ENCODE measurements around the gene USP3.

The USP3 gene

GRCh38 chr15:63504247-63504978 lies at the start of gene USP3:
Gene USP3 (plus strand): TSS chr15:63504593. CDS start chr15:63504740, 147 bp downstream.
- peak; percentile 92 for DNase-seq (ENCODE audit: low read depth)

DNA sequence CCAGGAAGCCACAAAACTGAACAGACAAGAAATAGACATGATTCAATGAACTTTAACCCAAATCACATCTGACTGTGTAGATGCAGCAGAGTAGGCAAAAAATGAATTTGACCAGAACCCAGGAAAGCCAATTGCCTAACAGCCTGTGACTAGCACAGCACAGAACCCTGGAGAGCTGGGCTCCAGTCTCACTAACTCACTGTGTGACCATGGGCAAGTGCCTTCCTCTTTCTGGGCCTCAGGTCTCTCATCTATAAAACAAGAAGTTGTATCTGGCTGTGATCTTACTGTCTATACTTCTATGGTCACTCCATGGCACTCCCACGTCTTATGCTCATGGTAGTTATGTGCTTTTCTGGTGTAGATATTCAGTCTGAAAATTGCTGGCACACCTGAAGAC lies 48.1 kb upstream of the USP3 start:
- DNase-seq (ENCODE audit: low read depth): no peak

- DNase-seq (ENCODE audit: low read depth): peak; percentile 40
Measured at GRCh38 chr15:63457379-63457778, 47.0 kb upstream of the USP3 start.

DNA sequence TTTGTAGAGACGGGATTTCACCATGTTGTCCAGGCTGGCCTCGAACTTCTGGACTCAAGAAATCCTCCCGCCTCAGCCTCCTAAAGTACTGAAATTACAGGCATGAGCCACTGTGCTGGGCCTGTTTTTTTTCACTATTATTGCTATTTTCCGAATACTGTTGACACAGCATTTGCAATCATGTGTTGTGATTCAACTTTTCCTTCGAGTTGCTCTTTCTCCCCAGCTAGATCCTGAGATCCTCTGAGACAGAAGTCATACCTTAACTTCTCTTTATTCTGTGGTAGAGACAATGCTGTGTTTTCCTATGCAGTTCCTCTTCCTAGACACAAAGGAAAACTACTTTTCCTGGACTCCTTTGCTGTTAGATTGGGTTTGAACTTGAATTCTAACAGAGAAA lies 46.4 kb upstream of the USP3 start:
- no peak for DNase-seq (ENCODE audit: low read depth)

GRCh38 chr15:63458794-63459395 lies 45.5 kb upstream of the USP3 start:
- no peak for DNase-seq (ENCODE audit: low read depth)

GRCh38 chr15:63460210-63461155 lies 43.9 kb upstream of the USP3 start:
- DNase-seq (ENCODE audit: low read depth): no peak

DNA sequence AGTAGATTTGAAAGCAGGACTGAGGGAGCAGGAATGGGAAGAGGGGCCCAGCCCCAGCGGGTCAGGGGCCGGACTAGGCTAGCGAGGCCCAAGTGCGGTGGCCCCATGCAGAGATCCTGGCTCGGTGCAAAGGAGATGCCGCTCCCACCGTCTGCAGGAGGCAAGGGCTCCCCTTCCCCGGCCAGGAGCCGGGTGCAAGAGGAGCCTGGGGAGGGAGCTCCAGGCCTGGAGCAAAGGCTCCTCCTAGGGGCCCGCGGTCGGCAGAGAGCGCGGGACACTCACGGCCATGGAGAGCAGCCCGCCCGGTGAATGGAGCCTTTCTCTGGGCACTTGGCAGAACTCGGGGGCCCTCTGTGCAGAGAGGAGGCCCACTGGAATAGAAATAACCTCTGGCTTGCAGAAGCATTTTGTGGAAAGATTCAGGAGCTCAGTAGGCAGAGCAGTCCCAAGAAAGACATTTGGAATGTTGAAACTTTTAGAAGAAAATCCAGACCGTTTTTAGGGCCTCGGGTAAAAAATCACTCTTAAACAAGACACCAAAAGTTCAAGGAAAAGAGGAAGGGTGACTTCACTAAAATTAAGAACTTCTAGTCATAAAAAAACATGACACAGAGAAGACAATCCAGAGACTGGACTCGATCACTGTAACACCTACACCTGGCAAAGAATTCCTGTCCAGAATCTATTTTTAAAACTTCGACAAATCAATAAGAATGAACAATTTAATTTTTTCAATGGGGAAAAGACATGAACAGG lies 43.0 kb upstream of the USP3 start:
- no peak for DNase-seq (ENCODE audit: low read depth)

DNA sequence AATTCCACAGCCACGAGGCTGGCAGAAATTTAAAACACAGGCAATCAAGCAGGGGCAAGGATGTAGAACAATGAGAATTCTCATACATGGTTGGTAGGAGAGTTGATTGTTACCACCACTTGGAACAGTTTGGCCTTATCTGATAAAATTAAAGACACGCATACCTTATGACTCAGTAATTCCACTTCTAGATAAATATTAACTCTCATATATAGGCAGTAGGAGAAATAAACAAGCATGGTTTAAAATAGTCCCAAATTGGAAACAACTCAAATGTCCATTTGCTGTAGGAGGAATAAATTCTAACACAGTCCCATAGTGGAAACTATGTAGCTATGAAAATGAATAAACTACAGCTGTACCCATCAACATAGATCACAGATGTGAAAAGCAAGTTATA lies 42.3 kb upstream of the USP3 start:
- DNase-seq (ENCODE audit: low read depth): peak; percentile 87

DNA sequence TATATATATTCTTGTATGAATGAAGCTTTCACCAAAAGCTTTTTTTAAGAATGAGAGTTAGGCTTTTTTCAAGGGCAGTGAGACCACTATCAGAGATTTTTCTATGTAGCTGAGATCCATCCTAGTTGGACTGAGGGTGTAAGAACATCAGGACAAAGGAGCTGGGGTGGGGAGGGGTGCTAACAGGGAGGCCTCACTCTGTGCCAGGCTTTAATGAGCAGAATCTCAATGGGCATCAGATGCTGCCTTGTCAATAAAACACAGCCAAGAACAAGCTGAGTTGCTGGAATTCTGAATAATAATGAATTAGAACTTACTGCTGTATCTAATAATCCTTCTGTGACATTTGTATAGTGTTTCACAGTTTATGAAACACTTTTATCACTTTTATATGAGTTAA lies 41.4 kb upstream of the USP3 start:
- no peak for DNase-seq (ENCODE audit: low read depth)

DNA sequence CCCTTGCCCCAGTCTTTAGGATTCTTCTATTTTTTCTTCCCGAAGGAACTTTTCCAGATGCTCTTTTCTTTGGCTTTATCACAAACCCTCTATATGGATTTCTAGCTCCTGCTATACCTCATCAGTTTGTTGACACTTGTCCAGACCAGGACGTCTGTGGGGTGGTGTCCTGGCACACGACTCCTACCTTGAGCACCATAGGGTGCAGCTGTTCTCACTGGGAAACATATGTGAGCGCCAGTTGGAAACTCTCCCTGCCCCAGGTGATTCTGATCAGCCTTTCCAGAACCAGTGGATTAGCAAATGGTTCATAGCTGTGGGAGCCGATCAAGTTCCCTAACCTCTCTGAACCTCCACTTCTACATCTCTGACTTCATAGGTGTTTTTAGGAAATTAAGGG lies 40.6 kb upstream of the USP3 start:
- DNase-seq (ENCODE audit: low read depth): no peak

GRCh38 chr15:63465104-63465503 lies 39.3 kb upstream of the USP3 start:
- peak; percentile 83 for DNase-seq (ENCODE audit: low read depth)

DNA sequence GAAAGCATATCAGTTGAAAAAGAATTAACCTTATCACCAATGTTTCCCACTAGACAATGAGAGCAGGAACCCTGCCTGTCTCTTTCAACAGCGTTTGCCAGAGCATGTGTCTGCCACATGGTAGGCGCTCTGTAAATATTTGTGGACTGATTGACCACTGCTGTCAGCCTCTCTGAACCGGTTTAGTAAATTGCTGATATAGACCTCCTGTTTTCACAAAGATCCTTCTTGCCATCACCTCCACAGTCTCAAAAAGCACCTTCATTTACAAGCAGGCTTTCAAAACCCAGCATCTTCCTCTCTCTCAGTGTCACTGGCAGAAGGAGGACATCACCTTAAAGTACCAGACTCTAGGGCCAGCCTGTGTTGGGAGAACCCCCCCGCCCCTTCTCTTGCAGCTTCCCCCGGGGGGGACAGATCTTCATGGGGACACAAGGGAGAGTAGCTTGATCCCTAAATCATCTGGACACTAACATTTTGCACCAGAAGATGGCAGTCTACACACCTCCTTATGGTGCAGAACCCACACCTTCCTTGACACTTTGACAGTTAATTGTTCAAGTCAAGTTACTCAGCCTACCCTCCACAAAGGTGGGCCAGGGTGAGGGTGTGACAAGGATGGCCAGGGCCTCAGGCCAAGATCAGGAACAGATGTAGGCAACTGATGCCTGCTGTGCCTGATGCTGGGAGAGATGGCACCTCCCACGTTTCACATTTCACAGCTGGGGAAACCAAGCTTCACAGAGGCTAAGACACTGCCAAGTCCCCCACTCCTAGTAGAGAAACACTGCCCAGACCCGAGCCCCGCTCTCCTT lies 37.8 kb upstream of the USP3 start:
- peak; percentile 63 for DNase-seq (ENCODE audit: low read depth)

DNA sequence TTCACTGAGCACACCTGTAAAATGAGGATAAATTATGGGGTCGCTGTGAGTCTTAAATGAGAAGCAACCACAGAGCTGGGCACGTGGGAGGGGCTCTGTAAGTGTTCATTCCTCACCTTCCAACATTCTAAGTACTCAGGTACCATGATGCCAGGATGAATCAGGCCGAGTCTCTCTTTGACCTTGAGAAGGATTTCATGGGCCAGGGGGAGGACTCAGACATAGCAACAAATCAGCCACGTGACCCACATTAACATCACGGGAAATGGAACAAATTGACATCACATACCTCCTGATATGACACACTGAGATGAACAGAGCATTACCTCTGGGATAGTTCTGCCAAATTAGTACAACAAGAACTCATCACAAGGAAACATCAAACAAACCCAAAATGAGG lies 35.2 kb upstream of the USP3 start:
- no peak for DNase-seq (ENCODE audit: low read depth)

GRCh38 chr15:63469984-63470383 lies 34.4 kb upstream of the USP3 start:
- no peak for DNase-seq (ENCODE audit: low read depth)

DNA sequence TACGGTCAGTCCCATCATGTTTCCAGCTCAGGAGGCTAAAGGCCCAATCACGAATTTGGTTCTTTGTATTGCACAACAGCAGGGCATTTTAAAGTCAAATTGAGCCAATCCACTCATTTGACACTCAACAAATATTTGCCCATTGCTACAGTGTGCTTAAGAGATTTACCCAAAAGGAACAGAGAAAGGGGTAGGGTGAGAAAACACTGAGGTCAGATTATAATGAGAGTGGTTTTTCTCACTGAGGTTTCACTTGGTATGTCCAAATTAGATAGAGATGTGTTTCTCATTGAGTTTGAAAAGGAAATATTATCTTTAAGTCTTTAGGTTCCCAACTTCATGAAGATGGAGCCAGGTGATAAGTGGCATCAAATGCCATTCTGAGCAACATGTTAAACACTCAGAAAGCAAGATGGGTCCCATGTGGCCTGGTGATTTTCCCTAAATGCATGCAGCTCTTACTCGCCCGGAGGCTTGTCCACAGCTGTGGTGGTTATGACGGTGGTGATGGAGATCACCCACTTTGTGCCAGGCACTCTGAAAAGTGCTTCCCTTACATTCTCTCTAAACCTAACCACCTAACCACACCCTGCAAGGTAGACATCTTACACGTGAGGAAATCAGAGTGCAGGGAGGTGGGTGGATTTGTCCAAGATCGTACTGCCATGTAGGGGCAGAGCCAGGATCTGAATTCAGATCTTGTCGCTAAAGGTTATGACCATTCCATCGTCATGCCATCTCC lies 31.2 kb upstream of the USP3 start:
- no peak for DNase-seq (ENCODE audit: low read depth)

DNA sequence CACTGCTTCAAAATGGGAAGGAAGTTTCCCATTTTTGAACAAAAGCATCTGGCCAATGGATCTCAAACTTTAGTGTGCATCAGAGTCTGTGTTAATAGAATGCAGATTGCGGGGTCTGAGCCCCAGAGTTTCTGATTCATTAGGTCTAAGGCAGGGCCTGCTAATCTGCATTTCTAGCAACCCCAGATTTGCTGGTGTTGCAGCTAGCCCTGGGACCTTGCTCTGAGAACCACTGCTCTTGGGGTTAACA lies 30.7 kb upstream of the USP3 start:
- no peak for DNase-seq (ENCODE audit: low read depth)

DNA sequence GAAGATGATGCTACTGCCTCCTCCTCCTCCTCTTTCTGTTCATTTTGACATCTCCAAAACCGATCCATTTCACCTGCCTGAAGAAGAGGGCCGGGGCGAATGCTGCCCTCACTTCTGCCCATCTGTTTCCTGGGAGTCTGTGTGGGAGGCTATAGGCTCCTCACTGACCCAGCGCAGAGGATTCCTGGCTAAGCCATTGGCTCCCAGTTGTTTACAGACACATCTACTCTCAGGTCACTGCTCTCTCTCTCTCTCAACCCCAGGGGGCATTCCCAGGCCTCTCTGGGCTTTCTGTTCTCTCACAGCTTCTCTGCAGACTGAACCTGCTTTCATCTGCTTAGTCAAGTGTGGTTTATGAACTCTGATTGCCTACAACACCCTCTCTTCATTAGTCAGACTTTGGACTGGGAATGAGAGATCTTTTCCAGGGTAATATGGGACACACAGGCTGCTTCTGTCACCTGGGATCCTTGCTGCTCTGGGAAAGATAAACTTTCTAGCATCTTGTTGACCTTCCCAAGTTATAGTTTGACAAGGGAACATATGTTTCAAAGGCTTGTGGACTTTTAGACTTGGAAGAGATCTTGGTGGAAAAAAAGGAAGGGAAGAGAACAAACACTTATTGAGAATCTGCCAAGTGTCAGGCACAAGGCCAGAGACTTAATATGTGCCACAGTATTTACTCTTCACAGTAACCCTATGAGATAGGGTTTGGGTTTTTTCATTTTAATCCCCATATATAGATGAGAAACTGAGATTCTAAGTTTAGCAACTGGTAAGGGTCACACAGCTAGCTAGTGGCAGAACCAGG lies 30.2 kb upstream of the USP3 start:
- DNase-seq (ENCODE audit: low read depth): peak; percentile 84

DNA sequence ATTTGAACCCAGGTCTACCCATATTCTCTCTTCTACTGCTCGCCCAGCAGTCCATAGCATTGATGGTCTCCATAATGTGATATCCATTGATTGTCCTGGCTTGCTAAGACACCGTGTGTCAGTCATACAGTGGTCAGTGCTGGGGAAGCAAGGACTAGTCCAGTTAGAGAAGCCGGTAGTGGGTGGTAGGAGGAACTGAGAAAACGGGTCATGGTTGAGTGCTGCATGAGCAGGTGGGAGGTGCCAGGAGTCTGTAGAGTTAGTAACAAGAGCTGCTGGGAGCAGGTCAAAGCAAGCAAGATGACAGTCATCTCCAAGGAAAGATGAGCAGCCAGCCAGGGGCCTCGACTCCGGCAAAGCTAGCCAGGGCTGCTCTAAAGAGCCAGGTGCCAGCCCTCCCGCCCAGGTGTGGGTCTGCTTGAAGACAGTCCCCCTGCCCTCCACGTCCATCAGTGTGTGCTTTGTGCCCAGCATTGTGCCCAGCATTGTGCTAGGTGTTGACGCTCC lies 29.5 kb upstream of the USP3 start:
- no peak for DNase-seq (ENCODE audit: low read depth)

- DNase-seq (ENCODE audit: low read depth): no peak
Measured at GRCh38 chr15:63475707-63476106, 28.7 kb upstream of the USP3 start.

DNA sequence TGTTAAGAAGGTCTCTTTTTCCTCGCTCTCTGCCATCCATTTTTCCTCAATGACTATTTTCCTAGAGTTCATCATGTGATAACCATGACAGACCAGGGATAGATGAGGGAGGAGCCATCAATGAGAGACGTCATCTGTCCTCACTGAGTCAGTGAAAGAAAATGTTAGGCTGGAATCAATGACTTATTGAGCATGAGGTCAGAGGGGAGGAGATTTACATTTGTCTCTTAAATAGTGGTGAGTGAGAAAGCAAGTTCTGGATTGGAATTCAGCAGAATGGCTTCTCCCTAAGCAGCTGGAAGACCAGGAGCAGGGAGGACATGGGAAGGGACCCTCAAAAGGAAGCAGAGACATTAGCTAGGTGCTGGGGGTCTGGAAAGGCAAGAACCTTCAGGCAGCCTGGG lies 28.2 kb upstream of the USP3 start:
- DNase-seq (ENCODE audit: low read depth): peak; percentile 97
